Smooth muscle cell (in vitro differentiated cells): ENCODE measurements around the gene SLC22A17. TPM values are rescaled to one million over a fixed set of nuclear protein-coding genes. Genes with fewer than 3 reads are reported as not detected.

Experiments
- DNase-seq: peaks from one replicate; lab custom pipeline; 2025; ENCODE audit not compliant: unreplicated experiment; lab: John Stamatoyannopoulos, UW
- H2AFZ ChIP-seq: fragments of 200-600 bp; sonication (generic); 2 replicates; pipeline ENCODE4 v1.6.0; 2016; ENCODE audit warnings: antibody characterized with exemption, low read depth, mild to moderate bottlenecking
- H3F3A ChIP-seq: fragments of 200-600 bp; sonication (generic); 2 replicates; pipeline ENCODE4 v1.6.0; 2017; ENCODE audit warnings: antibody characterized with exemption, low read depth
- H3K27ac ChIP-seq: fragments of 200-600 bp; sonication (generic); 2 replicates; pipeline ENCODE4 v1.5.1; 2016; ENCODE audit warnings: low read depth, mild to moderate bottlenecking
- H3K27me3 ChIP-seq: fragments of 200-600 bp; sonication (generic); 2 replicates; pipeline ENCODE4 v1.6.1; 2016; ENCODE audit warnings: low read depth, mild to moderate bottlenecking
- H3K36me3 ChIP-seq: fragments of 200-600 bp; sonication (generic); 2 replicates; pipeline ENCODE4 v1.5.1; 2016; ENCODE audit warnings: low read depth
- H3K4me1 ChIP-seq: fragments of 200-600 bp; sonication (generic); 2 replicates; pipeline ENCODE4 v1.5.1; 2016; ENCODE audit warnings: low read depth
- H3K4me2 ChIP-seq: fragments of 200-600 bp; sonication (generic); 2 replicates; pipeline ENCODE4 v1.6.0; 2016; ENCODE audit warnings: mild to moderate bottlenecking
- H3K4me3 ChIP-seq: fragments of 200-600 bp; sonication (generic); 2 replicates; pipeline ENCODE4 v1.5.1; 2016; ENCODE audit warnings: mild to moderate bottlenecking
- H3K79me2 ChIP-seq: fragments of 200-600 bp; sonication (generic); 2 replicates; pipeline ENCODE4 v1.6.0; 2016; ENCODE audit warnings: low read depth, mild to moderate bottlenecking
- H3K9ac ChIP-seq: fragments of 200-600 bp; sonication (generic); 2 replicates; pipeline ENCODE4 v1.6.0; 2016; ENCODE audit warnings: low read depth
- H3K9me3 ChIP-seq: fragments of 200-600 bp; sonication (generic); replicated peaks from 2 replicates; pipeline ENCODE4 v1.5.1; 2016; ENCODE audit warnings: low read depth
- H4K20me1 ChIP-seq: fragments of 200-600 bp; sonication (generic); 2 replicates; pipeline ENCODE4 v1.6.0; 2016; ENCODE audit warnings: low read depth
- CTCF ChIP-seq: fragments of 200-600 bp; sonication (generic); IDR thresholded peaks from 2 replicates; pipeline ENCODE4 v1.5.1; 2017; ENCODE audit warnings: borderline replicate concordance, mild to moderate bottlenecking, antibody characterized with exemption; ENCODE audit not compliant: insufficient read depth, poor library complexity, severe bottlenecking
- WGBS: methylation state at CpG from one replicate; pipeline ENCODE4 v1.1.7; 2016; ENCODE audit warnings: low lambda C conversion rate; 5-methylcytosine and 5-hydroxymethylcytosine counted together
- polyA plus RNA-seq: library from polyadenylated mRNA; unstranded; fragments of >200 nt; fragmentation: Nextera tagmentation; extraction: Ambion mirVana; gene quantifications from 2 replicates; pipeline ENCODE4 v1.2.1, GENCODE V29; 2016
- total RNA-seq: library from RNA; depleted of rRNA; stranded (reverse); fragments of >200 nt; gene quantifications from 2 replicates; pipeline ENCODE4 v1.2.3, GENCODE V29; 2014

The SLC22A17 gene
- total and polyA plus RNA-seq, 2 experiments from 2014 or later, result 81.0 to 127 TPM

- WGBS, result 93% methylated on average over 22 of the region's 22 CpGs
- DNase-seq, result no peak
- Histone ChIP-seq H3K9ac (peak overlapping the region; percentile 92), H3K27ac (peak overlapping the region; percentile 77), H3F3A (peaks cover 6% of the 10 kb centered on the region), H3K4me1 (peaks cover 18% of the 10 kb centered on the region), H3K79me2 (peaks cover 56% of the 10 kb centered on the region), H3K4me3 (peak overlapping the region; percentile 98), H3K4me2 (peak overlapping the region; percentile 99), H3K27me3 (no peaks in the 10 kb centered on the region), H3K9me3 (no peaks in the 10 kb centered on the region), H2AFZ (no peak overlapping the region), H3K36me3 (no peaks in the 10 kb centered on the region), H4K20me1 (peaks cover 46% of the 10 kb centered on the region)
- no peak for TF ChIP-seq CTCF
Measured at GRCh38 chr14:23307687-23308644, 44.7 kb downstream of the SLC22A17 start.

- Histone ChIP-seq H3K36me3 (no peaks in the 10 kb centered on the region), H3K27ac (peak overlapping the region; percentile 77), H3K79me2 (peaks cover 56% of the 10 kb centered on the region), H3K27me3 (no peaks in the 10 kb centered on the region), H3K9me3 (no peaks in the 10 kb centered on the region), H4K20me1 (peaks cover 43% of the 10 kb centered on the region), H2AFZ (peak overlapping the region; percentile 81), H3K9ac (peak overlapping the region; percentile 92), H3F3A (peaks cover 14% of the 10 kb centered on the region), H3K4me1 (peaks cover 20% of the 10 kb centered on the region), H3K4me2 (peak overlapping the region; percentile 99), H3K4me3 (peak overlapping the region; percentile 98)
- 23% methylated on average over 5 of the region's 5 CpGs for WGBS
- no peak for TF ChIP-seq CTCF
- no peak for DNase-seq
Measured at GRCh38 chr14:23307146-23307530, 45.5 kb downstream of the SLC22A17 start.

- H3K4me2 ChIP-seq, result peak within 1 kb of the TSS; percentile 99
- H4K20me1 ChIP-seq, result peaks cover 37% of the 10 kb centered on the region
- H3K27me3 ChIP-seq, result no peaks in the 10 kb centered on the region
- no peak for TF ChIP-seq CTCF
- peak within 1 kb of the TSS; percentile 92 for H3K9ac ChIP-seq
- H3K79me2 ChIP-seq, result peaks cover 51% of the 10 kb centered on the region
- H3F3A ChIP-seq, result peaks cover 16% of the 10 kb centered on the region
- no peaks in the 10 kb centered on the region for H3K9me3 ChIP-seq
- H2AFZ ChIP-seq, result peak within 1 kb of the TSS; percentile 81
- WGBS, result 3% methylated on average over 12 of the region's 24 CpGs
- DNase-seq, result peak; percentile 71
- peak within 1 kb of the TSS; percentile 98 for H3K4me3 ChIP-seq
- no peaks in the 10 kb centered on the region for H3K36me3 ChIP-seq
- peaks cover 20% of the 10 kb centered on the region for H3K4me1 ChIP-seq
- peak within 1 kb of the TSS; percentile 77 for H3K27ac ChIP-seq
Measured at GRCh38 chr14:23306412-23307145, 46.1 kb downstream of the SLC22A17 start, which contains the start of gene BCL2L2. TSS of gene BCL2L2 (plus strand) at chr14:23306833. CDS start at chr14:23307768, 935 bp downstream.
